ENCODE measurements around the gene KCNK7. TPM values are rescaled to one million over a fixed set of nuclear protein-coding genes. Genes with fewer than 3 reads are reported as not detected.

KCNK7 gene
- total RNA-seq, 4 donors from 2014 or later = 32.6 to 183 (median 144) TPM

GRCh38 chr11:65617136-65617850 is 21.7 kb upstream of the KCNK7 start:
- no peak overlapping the region for H3K27ac ChIP-seq
- H3K36me3 ChIP-seq = peaks cover 52% of the 10 kb centered on the region
- 90% methylated on average over 3 of the region's 17 CpGs for WGBS
- no peak for DNase-seq (ENCODE audit: low spot score in 2 of 2)
- no peaks in the 10 kb centered on the region for H3K27me3 ChIP-seq
- TF ChIP-seq EP300 (IDR thresholded peaks at IDR 0.05) (no peak), CTCF (IDR thresholded peaks at IDR 0.05) (no peak), POLR2A (IDR thresholded peaks at IDR 0.05) (no peak), POLR2AphosphoS5 (IDR thresholded peaks at IDR 0.05) (no peak)
- H3K4me3 ChIP-seq = peak overlapping the region; percentile 83
- no peaks in the 10 kb centered on the region for H3K9me3 ChIP-seq
- H3K4me1 ChIP-seq = peaks cover 31% of the 10 kb centered on the region

- WGBS = 67% methylated on average over 6 of the region's 10 CpGs
- H3K9me3 ChIP-seq = no peaks in the 10 kb centered on the region
- DNase-seq (ENCODE audit: low spot score in 2 of 2) = no peak
- no peaks in the 10 kb centered on the region for H3K27me3 ChIP-seq
- peaks cover 49% of the 10 kb centered on the region for H3K36me3 ChIP-seq
- TF ChIP-seq EP300 (IDR thresholded peaks at IDR 0.05) = no peak
- no peak for TF ChIP-seq CTCF (IDR thresholded peaks at IDR 0.05)
- TF ChIP-seq POLR2A (IDR thresholded peaks at IDR 0.05) = no peak
- no peak for TF ChIP-seq POLR2AphosphoS5 (IDR thresholded peaks at IDR 0.05)
- H3K4me1 ChIP-seq = peaks cover 38% of the 10 kb centered on the region
- H3K4me3 ChIP-seq = peak overlapping the region; percentile 83
- H3K27ac ChIP-seq = no peak overlapping the region
Observed at GRCh38 chr11:65616575-65617001, 21.0 kb upstream of the KCNK7 start.

- DNase-seq (ENCODE audit: low spot score in 2 of 2) = no peak
- TF ChIP-seq EP300 (IDR thresholded peaks at IDR 0.05) (no peak), CTCF (IDR thresholded peaks at IDR 0.05) (no peak), POLR2AphosphoS5 (IDR thresholded peaks at IDR 0.05) (no peak), POLR2A (IDR thresholded peaks at IDR 0.05) (no peak)
- H3K27ac ChIP-seq = peak overlapping the region; percentile 86
- H3K4me1 ChIP-seq = peaks cover 44% of the 10 kb centered on the region
- 5% methylated on average over 8 of the region's 50 CpGs for WGBS
- H3K36me3 ChIP-seq = peaks cover 44% of the 10 kb centered on the region
- peak overlapping the region; percentile 83 for H3K4me3 ChIP-seq
- H3K9me3 ChIP-seq = no peaks in the 10 kb centered on the region
- H3K27me3 ChIP-seq = no peaks in the 10 kb centered on the region
Observed at GRCh38 chr11:65615950-65616574, 20.5 kb upstream of the KCNK7 start.

- H3K27me3 ChIP-seq = no peaks in the 10 kb centered on the region
- WGBS = under 1% methylated on average over 36 of the region's 55 CpGs
- H3K27ac ChIP-seq = peak within 1 kb of the TSS; percentile 89
- peaks cover 42% of the 10 kb centered on the region for H3K36me3 ChIP-seq
- H3K9me3 ChIP-seq = no peaks in the 10 kb centered on the region
- peaks cover 50% of the 10 kb centered on the region for H3K4me1 ChIP-seq
- DNase-seq (ENCODE audit: low spot score in 2 of 2) = peak; percentile 100
- H3K4me3 ChIP-seq = peak within 1 kb of the TSS; percentile 83
- peak in 1 of 2 donors; percentile 27 for TF ChIP-seq POLR2A (IDR thresholded peaks at IDR 0.05)
- no peak for TF ChIP-seq CTCF (IDR thresholded peaks at IDR 0.05)
- TF ChIP-seq POLR2AphosphoS5 (IDR thresholded peaks at IDR 0.05) = peak in 1 of 3 donors; percentile 42
- TF ChIP-seq EP300 (IDR thresholded peaks at IDR 0.05) = no peak
Observed at GRCh38 chr11:65615229-65615949, 19.8 kb upstream of the KCNK7 start, which contains the start of gene PCNX3. PCNX3 (plus strand) TSS chr11:65615776; CDS start chr11:65616312, 536 bp downstream.
